Measurements from ENCODE around the gene MALT1.

- no peak for TF ChIP-seq EZH2phosphoT487 (conservative IDR thresholded peaks at IDR 0.05; ENCODE audit: low read length)
- no peak for TF ChIP-seq CTCF (IDR thresholded peaks at IDR 0.05; ENCODE audit: insufficient read depth, low read length, poor library complexity, severe bottlenecking)
Observed at GRCh38 chr18:58714259-58714658, 43.0 kb downstream of the MALT1 start.

Measured in SU-DHL-6 (cell line).